SH-SY5Y (cell line): ENCODE data around the gene INKA2.

ENCODE experiments used
- GATA2 ChIP-seq: IDR thresholded peaks from 2 replicates; pipeline ENCODE4 v1.6.1; 2011; ENCODE audit warnings: mild to moderate bottlenecking, low read depth, low read length
- GATA3 ChIP-seq: IDR thresholded peaks from 2 replicates; pipeline ENCODE4 v1.6.1; 2011; ENCODE audit warnings: low read depth, mild to moderate bottlenecking, low read length, moderate library complexity

DNA sequence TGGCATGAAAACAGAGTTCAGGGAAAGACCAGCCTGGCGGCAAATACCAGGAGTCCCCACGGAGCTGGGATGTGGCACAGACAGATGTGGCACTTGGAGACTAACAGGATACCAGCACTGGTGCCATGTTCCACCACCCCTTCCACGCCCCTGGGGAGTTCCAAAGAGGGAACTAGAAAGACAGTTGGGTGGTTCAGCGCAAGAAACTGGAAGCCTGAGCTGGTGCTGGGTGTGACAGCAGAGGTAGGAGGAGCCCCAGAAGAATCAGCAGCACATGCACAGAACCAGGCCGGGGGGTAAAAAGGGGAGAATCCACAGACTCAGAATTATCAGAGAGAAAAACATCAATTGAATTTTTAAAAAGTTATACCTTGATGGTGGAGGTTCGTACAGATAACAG is 38.9 kb upstream of the INKA2 start:
- TF ChIP-seq GATA2 (no peak), GATA3 (no peak)
